GM12878 (cell line): Measurements from ENCODE around the gene FAM241A. TPM values are rescaled to one million over a fixed set of nuclear protein-coding genes. Genes with fewer than 3 reads are reported as not detected.

Experiments used
- BACH1 ChIP-seq: fragments of 450-650 bp; IDR thresholded peaks from 2 replicates; pipeline ENCODE4 v1.6.1; 2017; ENCODE audit warnings: mild to moderate bottlenecking, borderline replicate concordance
- CHD1 ChIP-seq: IDR thresholded peaks from 2 replicates; pipeline ENCODE4 v1.6.1; 2012; ENCODE audit warnings: low read depth, low read length, improper control_type of control experiment
- ESRRA ChIP-seq: IDR thresholded peaks from 2 replicates; pipeline ENCODE4 v1.6.1; 2012; ENCODE audit warnings: mild to moderate bottlenecking, low read length, improper control_type of control experiment
- FOXK2 ChIP-seq: fragments of 450-650 bp; IDR thresholded peaks from 2 replicates; pipeline ENCODE4 v1.6.1; 2017; ENCODE audit warnings: mild to moderate bottlenecking, moderate library complexity
- JUND ChIP-seq: IDR thresholded peaks from 2 replicates; pipeline ENCODE4 v1.6.1; 2012; ENCODE audit warnings: low read depth, mild to moderate bottlenecking, low read length, improper control_type of control experiment, moderate library complexity
- MEF2A ChIP-seq: IDR thresholded peaks from 2 replicates; pipeline ENCODE4 v1.6.1; 2011; ENCODE audit warnings: low read depth, mild to moderate bottlenecking, low read length, moderate library complexity; ENCODE audit not compliant: insufficient read depth
- NFXL1 ChIP-seq: fragments of 450-650 bp; IDR thresholded peaks from 2 replicates; pipeline ENCODE4 v1.6.1; 2017; ENCODE audit warnings: antibody characterized with exemption, mild to moderate bottlenecking, borderline replicate concordance
- PAX8 ChIP-seq: fragments of 450-650 bp; IDR thresholded peaks from 2 replicates; pipeline ENCODE4 v1.6.1; 2017; ENCODE audit warnings: mild to moderate bottlenecking, moderate library complexity
- POLR2A ChIP-seq: IDR thresholded peaks from 2 replicates; pipeline ENCODE4 v1.6.1; 2011; ENCODE audit warnings: low read depth, mild to moderate bottlenecking, low read length
- SMARCA5 ChIP-seq: fragments of 450-650 bp; IDR thresholded peaks from 2 replicates; pipeline ENCODE4 v1.6.1; 2017; ENCODE audit warnings: mild to moderate bottlenecking
- SMC3 ChIP-seq: IDR thresholded peaks from 2 replicates; pipeline ENCODE4 v1.6.1; 2011; ENCODE audit warnings: low read length, improper control_type of control experiment, borderline replicate concordance
- polyA plus RNA-seq, 11 experiments: library from polyadenylated mRNA; depleted of rRNA in 4 of 11; unstranded in 6 of 11; stranded (reverse) in 5 of 11; fragments of >200 nt; fragmentation: Nextera tagmentation in 4 of 11; fragmentation: Illumina TruSeq in 1 of 11; extraction: Ambion mirVana in 4 of 11; extraction: Trizol in 1 of 11; gene quantifications; 1 replicate in 1 of 11; 2 replicates in 10 of 11; pipeline versions ENCODE4 v1.2.1 to v1.2.3, GENCODE V29; 2011 to 2016; ENCODE audit warnings: inconsistent platforms in 2 of 11, missing spikeins in 2 of 11, low read depth in 1 of 11
- total RNA-seq, 4 experiments: library from RNA; depleted of rRNA in 3 of 4; stranded (reverse); fragments of >200 nt in 3 of 4; fragmentation: Illumina TruSeq in 1 of 4; extraction: Trizol in 1 of 4; gene quantifications; 2 replicates each; pipeline versions ENCODE4 v1.2.1 to v1.2.3, GENCODE V29; 2013 to 2021
- TF ChIP-seq, protein P1 (sequence below): fragments of 450-650 bp; formaldehyde crosslinking; IDR thresholded peaks from 2 replicates; pipeline ENCODE4 v1.4.0; 2022; ENCODE audit warnings: mild to moderate bottlenecking, moderate library complexity
- TF ChIP-seq, protein P2 (sequence below): IDR thresholded peaks from 2 replicates; pipeline ENCODE4 v1.6.1; 2011; ENCODE audit warnings: mild to moderate bottlenecking, low read depth, low read length, moderate library complexity; ENCODE audit not compliant: insufficient replicate concordance
- TF ChIP-seq, protein P3 (sequence below): IDR thresholded peaks from 2 replicates; pipeline ENCODE4 v1.6.1; 2012; ENCODE audit warnings: mild to moderate bottlenecking, low read depth, low read length
- TF ChIP-seq, protein P4 (sequence below): IDR thresholded peaks from 2 replicates; pipeline ENCODE4 v1.6.1; 2011; ENCODE audit warnings: borderline replicate concordance, low read depth, mild to moderate bottlenecking, moderate library complexity, low read length; ENCODE audit not compliant: insufficient read depth, poor library complexity, severe bottlenecking
- TF ChIP-seq, protein P5 (sequence below): IDR thresholded peaks from 2 replicates; pipeline ENCODE4 v1.6.1; 2011; ENCODE audit warnings: borderline replicate concordance, low read depth, mild to moderate bottlenecking, moderate library complexity, mixed read lengths, low read length; ENCODE audit not compliant: insufficient read depth; ENCODE audit errors: extremely low read length

FAM241A gene
- total and polyA plus RNA-seq, 10 of the 15 experiments (the other 5 are each of a cell fraction or from before 2014, with no cell fraction given) = 0.20 to 7.5 (median 2.4) TPM

DNA sequence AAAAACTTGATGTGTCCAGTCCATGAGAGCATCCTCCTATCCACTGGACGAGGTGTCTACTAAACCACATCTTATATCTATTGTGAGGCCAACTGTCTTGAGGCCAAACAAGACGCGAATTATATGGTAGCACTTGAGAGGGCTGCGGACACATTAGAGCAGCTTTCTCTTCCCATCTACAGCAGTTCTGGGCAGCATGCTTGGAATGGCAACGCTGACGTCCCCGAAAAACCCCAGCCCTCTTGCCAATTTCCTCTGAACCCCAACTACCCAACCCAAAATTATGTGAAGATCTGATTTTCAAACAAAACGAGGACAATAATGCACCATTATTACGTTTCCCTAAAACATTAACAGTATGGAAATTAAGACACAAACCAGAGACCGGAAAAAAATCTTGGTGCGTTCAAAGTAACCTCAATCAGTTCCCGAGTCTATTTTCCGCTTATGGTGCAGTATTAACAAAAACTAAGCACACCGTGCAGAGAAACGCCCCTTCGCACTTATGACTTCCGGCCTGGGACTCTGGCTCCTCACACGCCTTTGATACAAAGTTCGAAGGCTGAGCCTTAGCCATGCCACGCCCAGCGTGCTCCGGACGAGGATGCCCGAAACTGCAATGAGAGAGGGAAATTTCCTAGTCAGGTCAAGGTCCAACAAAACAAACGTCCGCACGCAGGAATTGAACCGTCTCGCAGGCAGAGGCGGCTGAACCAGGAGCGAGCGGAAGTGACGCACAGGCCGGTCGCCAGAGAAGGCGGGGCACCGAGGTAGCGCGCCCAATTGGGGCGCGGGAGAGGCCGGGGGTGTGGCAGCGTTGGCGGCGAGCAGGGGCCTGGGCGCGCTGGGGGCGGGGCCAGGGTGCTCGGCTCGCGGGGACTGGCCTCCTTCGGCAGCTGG, 85.9 kb downstream of the FAM241A start (continued):
- TF ChIP-seq, protein P1, sequence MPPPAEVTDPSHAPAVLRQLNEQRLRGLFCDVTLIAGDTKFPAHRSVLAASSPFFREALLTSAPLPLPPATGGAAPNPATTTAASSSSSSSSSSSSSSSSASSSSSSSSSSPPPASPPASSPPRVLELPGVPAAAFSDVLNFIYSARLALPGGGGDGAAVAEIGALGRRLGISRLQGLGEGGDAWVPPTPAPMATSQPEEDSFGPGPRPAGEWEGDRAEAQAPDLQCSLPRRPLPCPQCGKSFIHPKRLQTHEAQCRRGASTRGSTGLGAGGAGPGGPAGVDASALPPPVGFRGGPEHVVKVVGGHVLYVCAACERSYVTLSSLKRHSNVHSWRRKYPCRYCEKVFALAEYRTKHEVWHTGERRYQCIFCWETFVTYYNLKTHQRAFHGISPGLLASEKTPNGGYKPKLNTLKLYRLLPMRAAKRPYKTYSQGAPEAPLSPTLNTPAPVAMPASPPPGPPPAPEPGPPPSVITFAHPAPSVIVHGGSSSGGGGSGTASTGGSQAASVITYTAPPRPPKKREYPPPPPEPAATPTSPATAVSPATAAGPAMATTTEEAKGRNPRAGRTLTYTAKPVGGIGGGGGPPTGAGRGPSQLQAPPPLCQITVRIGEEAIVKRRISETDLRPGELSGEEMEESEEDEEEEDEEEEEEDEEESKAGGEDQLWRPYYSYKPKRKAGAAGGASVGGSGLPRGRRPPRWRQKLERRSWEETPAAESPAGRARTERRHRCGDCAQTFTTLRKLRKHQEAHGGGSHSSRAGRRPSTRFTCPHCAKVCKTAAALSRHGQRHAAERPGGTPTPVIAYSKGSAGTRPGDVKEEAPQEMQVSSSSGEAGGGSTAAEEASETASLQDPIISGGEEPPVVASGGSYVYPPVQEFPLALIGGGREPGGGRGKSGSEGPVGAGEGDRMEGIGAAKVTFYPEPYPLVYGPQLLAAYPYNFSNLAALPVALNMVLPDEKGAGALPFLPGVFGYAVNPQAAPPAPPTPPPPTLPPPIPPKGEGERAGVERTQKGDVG (CRISPR knock-in tag) = no peak
- TF ChIP-seq JUND = no peak
- 0 out of 2 replicates have a peak, but pooled peaks have one; percentile 21 for TF ChIP-seq ESRRA
- TF ChIP-seq, protein P2, sequence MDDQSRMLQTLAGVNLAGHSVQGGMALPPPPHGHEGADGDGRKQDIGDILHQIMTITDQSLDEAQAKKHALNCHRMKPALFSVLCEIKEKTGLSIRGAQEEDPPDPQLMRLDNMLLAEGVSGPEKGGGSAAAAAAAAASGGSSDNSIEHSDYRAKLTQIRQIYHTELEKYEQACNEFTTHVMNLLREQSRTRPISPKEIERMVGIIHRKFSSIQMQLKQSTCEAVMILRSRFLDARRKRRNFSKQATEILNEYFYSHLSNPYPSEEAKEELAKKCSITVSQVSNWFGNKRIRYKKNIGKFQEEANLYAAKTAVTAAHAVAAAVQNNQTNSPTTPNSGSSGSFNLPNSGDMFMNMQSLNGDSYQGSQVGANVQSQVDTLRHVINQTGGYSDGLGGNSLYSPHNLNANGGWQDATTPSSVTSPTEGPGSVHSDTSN = peak; percentile 14
- TF ChIP-seq NFXL1 = no peak
- no peak for TF ChIP-seq CHD1
- TF ChIP-seq SMC3 = 0 out of 2 replicates have a peak, but pooled peaks have one; percentile 13
- TF ChIP-seq BACH1 = no peak
- TF ChIP-seq, protein P3, sequence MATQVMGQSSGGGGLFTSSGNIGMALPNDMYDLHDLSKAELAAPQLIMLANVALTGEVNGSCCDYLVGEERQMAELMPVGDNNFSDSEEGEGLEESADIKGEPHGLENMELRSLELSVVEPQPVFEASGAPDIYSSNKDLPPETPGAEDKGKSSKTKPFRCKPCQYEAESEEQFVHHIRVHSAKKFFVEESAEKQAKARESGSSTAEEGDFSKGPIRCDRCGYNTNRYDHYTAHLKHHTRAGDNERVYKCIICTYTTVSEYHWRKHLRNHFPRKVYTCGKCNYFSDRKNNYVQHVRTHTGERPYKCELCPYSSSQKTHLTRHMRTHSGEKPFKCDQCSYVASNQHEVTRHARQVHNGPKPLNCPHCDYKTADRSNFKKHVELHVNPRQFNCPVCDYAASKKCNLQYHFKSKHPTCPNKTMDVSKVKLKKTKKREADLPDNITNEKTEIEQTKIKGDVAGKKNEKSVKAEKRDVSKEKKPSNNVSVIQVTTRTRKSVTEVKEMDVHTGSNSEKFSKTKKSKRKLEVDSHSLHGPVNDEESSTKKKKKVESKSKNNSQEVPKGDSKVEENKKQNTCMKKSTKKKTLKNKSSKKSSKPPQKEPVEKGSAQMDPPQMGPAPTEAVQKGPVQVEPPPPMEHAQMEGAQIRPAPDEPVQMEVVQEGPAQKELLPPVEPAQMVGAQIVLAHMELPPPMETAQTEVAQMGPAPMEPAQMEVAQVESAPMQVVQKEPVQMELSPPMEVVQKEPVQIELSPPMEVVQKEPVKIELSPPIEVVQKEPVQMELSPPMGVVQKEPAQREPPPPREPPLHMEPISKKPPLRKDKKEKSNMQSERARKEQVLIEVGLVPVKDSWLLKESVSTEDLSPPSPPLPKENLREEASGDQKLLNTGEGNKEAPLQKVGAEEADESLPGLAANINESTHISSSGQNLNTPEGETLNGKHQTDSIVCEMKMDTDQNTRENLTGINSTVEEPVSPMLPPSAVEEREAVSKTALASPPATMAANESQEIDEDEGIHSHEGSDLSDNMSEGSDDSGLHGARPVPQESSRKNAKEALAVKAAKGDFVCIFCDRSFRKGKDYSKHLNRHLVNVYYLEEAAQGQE = no peak
- no peak for TF ChIP-seq MEF2A
- no peak for TF ChIP-seq PAX8
- TF ChIP-seq, protein P4, sequence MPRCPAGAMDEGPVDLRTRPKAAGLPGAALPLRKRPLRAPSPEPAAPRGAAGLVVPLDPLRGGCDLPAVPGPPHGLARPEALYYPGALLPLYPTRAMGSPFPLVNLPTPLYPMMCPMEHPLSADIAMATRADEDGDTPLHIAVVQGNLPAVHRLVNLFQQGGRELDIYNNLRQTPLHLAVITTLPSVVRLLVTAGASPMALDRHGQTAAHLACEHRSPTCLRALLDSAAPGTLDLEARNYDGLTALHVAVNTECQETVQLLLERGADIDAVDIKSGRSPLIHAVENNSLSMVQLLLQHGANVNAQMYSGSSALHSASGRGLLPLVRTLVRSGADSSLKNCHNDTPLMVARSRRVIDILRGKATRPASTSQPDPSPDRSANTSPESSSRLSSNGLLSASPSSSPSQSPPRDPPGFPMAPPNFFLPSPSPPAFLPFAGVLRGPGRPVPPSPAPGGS = no peak
- no peak for TF ChIP-seq FOXK2
- no peak for TF ChIP-seq POLR2A
- no peak for TF ChIP-seq SMARCA5
- TF ChIP-seq, protein P5, sequence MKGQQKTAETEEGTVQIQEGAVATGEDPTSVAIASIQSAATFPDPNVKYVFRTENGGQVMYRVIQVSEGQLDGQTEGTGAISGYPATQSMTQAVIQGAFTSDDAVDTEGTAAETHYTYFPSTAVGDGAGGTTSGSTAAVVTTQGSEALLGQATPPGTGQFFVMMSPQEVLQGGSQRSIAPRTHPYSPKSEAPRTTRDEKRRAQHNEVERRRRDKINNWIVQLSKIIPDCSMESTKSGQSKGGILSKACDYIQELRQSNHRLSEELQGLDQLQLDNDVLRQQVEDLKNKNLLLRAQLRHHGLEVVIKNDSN = no peak
